Measurements from ENCODE around the gene APOBR.
"Not testable (repeated sequence)": the region's sequence is repeated elsewhere in the genome, so short reads cannot be mapped to it uniquely, and the experiment has no call there.

APOBR gene, protein sequence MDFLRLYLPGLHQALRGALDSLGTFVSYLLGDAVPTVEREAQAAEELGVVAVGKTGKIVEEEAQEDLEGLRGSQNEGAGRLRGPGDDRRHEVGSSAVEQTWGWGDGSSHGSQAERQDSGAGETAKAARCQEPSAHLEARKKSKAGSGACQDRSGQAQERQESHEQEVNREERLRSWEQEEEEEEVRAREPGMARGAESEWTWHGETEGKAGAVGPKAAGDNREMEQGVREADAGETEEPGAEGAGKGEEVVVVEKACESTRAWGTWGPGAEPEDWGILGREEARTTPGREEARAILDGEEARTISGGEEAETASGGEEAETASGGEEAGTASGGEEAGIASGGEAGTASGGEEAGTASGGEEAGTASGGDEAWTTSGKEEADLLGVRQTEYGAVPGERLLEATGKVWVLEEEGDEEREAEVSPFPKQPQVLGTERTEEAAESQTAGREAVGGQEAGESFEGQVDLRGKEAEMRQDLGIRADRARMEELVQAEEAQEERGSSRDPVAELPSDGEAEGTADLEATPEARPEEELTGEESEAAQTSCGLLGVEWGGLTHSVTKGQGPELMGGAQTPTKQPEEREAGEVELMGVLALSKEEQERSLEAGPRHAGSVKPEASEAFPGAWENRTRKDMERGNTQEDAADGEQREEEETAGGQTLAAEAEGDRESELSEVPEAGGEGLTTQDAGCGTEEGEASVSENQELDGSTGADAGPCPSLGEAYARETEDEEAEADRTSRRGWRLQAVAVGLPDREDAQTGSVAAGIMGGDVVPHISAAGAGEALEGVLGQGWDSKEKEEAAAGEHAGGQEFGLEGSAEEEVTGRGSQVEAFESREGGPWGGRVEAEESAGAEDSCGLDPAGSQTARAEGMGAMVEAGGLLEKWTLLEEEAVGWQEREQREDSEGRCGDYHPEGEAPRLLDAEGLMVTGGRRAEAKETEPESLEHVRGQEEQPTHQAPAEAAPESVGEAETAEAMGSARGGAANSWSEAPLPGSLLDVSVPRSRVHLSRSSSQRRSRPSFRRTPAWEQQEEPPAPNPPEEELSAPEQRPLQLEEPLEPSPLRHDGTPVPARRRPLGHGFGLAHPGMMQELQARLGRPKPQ

DNA sequence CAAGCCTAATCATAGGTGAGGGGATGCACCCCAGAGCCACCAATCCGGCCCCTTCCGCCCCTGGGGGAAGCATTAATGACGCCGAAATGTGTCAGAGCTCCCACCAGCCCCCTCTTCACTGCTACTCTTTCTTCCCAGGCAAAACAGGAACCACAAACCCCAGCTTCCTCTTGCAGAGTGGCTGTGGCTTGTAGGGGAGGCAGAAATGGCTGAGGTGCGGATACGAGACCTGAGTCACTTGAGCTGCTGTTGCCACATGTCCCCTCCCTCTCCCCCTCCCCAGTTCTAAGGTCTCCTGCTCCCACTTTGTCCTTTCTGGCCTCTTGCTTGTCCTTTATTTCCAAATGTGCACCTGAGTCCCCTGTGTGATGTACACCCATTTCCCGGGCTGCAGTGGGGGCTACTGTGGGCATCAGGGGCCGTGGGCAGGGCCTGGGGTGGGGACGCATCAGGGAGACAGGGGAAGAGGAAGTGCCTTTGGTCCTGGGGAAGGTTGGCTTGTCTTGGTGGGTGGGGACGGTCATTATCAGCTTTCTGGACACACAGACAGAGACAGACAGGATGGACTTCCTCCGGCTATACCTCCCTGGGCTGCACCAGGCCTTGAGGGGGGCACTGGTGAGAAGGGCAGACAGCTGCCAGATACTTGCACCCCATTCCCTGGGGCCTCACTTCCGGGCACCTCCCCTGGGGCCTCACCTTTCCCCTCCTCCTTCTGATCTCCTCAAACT lies at the start of gene APOBR:
APOBR (plus strand) TSS at position 523 of the 731 bp plus-strand sequence; CDS start at position 562, 39 bp downstream.
- no peak for DNase-seq

DNA sequence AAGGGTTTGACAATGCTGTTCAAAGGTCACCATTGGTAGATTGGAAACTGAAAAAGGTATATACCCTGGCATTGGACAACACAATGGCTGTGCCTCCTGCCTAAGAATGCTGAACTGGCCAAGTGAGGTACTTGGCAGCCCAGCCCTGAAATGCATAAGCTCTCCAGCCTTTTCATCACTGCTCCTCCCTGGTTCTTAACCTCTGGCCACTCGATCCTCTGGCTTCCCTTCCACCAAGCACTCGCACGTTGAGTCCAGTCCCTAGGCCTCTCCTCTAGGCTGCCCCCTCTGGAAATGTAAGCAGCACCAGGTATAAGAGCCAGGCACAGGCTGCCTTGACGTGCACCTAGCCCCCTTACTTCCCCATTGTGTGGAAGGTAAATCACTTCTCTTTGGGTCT lies 48.1 kb upstream of the APOBR start:
- not testable (repeated sequence) for DNase-seq

DNA sequence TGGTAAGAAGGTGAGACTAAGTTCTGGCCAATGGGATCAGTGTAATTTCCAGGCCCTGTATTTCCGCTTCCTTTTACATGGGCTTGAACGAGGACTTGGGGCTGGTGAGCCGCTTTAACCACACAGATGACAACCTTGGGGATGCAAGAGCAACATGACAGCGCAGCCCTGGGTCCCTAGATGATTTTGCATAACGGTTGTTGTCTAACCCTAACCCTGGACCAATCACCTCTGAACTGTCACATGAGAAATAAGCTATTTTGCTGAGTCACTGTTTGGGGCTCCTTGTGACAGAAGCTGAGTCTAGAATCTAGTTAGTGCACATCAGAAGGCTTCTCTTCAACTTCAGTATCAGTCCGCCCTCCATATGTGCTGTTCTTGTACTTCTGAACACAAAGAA lies 47.4 kb upstream of the APOBR start:
- not testable (repeated sequence) for DNase-seq

DNA sequence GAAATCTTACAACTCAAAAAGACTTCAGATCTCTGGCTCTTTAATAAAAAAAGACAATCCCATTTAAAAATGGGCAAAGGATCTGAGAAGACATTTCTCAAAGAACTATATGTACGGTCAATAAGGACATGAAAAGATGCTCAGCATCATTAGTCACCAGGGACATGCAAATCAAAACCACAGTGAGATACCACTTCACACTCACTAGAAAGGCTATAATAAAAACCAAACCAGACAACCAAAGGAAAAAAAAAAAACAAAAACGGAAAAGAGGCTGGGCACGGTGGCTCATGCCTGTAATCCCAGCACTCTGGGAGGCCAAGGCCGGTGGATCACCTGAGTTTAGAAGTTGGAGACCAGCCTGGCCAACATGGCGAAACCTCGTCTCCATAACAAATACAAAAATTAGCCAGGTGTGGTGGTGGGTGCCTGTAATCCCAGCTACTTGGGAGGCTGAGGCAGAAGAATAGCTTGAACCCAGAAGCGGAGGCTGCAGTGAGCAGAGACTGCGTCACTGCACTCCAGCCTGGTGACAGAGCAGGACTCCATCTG lies 20.7 kb upstream of the APOBR start:
- DNase-seq, result no peak

DNA sequence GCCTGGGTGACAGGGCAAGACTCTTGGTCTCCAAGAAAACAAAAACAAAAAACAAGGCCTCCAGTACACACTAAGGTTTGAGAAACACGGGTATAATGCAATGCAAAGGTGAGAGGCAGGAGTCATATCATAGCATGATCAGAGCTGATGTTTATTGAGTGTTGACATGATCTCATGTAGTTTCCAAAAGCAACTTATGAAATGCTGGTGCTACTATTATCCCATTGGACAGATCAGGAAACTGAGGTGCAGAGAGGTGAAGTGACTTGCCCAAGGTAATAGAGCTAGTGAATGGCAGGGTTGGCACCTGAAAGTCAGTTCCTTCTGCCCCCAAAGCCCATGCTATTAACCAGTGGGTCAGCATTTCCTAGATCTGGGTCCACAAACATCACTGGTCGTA lies 19.2 kb upstream of the APOBR start:
- DNase-seq, result no peak

DNA sequence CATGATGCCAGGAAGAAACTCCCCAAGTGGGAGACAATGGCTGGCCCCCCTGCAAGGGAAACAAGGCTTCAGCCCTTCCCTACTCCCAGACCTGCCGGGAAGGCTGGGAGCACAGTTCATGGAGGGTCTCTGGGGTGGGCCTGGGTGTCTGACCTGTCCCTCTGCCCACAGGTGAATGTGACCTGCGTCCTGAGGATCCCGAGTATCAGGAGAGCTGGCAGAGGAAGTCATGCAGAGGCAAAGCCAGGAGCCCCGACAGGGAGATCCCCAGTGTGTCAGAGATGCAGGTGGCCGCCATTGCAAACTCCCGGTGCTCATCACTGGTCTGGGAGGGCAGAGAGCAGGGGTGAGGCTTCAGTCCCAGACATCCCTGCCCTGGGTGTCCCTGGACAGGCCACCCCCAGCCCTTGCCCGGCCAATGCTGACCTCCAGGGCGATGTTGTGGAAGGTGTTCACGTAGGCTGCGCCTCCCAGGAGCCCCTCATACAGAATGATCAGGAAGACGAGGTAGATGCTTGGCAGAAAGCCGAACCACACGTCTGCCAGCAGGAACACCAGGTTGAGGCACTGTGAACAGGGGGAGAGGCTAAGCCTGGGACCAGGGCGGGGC lies 17.0 kb upstream of the APOBR start:
- no peak for DNase-seq

DNA sequence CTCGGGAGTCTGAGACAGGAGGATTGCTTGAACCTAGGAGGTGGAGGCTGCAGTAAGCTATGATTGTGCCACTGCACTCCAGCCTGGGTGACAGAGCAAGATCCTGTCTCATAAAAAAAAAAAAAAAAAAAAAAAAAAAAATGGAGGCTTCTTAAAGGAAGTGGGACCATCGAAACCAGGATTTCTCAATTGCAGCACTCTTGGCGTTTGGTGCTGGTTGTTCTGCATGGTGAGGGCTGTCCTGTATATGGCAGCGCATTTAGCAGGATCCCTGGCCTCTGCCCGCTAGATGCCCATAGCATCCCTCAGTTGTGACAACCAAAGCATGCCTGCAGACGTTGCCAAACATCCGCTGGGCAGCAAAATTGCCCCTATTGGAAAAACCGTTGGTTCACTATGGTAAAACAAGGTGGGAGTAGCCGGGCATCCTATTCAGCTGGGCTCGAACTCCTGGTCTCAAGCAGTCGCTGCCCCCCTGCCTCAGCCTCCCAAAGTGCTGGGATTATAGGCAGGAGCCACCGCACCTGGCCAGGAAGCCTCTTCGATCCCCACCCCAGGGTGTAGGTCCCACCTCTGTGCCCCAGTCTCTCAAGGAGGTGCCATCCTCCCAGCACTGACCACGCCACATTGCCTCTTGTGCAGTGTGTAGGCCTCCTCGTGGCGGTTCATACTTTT lies 15.8 kb upstream of the APOBR start:
- DNase-seq, result no peak

DNA sequence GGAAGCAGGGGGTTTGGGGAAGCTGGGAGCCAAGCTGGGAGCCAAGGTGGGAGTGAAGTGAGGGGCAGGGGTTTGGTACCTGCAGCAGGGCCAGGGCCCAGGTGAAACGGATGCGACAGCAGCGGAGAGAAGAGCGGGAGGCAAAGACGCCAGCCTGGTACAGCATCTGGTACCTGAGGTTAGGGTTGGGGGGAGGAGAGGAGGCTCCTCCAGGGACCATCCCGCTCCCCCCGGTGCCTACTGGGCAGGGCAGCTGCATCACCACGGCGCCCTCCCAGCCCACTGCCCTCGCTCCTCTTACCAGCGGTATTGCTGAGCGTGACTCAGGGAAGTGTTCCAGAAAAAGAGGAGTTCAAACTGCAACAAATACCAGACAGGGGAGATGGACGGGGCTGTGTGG lies 12.4 kb upstream of the APOBR start:
- no peak for DNase-seq

DNA sequence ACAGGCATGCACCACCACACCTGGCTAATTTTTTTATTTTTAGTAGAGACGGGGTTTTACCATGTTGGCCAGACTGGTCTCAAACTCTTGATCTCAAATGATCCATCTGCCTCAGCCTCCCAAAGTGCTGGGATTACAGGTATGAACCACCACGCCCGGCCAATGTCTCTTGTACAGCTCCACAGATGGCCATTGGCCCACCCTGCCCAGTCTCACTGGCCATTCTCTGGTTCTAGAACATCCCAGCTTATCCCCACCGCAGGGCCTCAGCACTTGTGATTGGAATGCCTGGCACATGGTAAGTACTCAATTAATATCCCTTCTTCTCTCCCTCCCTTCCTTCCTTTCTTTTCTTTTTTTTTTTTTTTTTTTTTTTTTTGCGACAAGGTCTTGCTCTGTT lies 11.1 kb upstream of the APOBR start:
- not testable (repeated sequence) for DNase-seq

DNA sequence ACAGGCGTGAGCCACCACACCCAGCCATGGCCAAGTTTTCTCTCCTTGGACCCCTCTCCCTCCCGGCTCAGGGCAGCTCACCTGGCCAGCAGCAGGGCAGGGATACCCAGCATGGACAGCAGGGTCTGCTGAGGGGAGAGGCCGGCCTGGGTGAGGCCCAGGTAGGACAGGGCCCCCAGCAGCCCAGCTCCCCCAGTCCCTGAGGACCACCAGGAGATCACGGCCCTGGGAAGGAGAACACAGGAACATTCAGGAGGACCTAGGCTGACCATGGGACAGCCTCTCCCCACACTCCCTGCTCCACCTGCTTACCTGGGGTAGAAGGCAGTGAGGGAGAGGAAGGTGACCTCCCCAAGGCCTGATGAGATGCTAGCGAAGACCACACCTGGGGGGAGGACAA lies 8.2 kb upstream of the APOBR start:
- no peak for DNase-seq

DNA sequence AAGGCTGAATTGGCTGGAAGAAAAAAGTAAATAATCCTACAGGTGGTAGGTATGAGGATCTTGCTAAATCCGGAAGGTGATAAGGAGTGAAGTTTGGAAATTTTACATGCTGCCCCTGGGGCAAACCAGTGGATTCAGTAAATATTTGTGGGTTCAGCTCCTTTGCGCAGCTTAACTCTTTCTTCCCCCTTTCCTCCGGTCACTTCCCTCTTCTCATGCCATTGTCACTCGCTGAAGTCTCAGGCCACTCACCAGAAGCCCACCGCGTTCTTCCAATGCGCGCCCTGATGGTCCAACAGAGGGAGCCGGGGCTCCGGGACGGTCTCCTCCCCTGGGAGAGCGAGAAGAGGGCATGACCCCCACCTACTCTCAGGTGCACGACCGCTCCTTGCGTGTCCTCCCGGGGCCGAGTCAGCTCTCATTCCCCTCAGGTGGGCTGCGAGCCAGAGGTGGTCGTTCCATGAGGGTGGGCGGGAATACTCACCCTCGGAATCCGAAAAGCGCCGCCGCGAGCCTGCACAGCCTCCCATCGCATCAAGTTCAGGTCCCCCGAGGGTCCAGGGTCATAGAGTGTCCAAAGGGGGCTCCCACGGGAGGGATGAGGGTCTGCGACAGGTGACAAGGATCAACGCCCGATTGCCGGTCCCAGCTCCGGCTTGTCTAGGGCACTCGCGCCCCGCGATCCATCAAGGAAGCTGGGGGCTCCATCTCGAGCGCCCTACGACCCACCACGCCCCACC lies 3.0 kb upstream of the APOBR start:
- no peak for DNase-seq

DNA sequence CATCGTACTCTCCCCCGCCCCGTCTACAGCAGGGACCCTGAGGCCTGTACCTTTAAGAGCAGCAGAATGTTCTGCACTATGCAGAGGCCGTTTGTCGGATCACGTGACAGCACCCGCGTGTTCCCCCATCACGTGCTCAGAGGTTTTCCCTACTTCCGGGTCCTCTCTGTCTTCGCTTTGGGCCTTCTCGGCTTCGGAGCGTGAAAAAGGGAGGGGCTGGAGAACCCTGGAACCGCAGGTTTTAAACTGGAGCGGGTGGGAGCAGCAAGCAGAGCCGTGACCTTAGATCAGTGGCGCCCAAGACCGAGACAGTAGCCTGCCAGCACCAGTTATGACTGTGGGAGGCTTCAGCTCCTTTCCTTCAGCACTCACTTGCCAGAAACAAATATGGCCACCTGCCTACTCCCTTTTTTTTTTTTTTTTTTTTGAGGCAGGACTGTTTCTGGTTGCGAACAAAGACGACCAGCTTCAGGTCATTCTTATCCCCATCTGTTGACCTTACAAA lies 2.4 kb upstream of the APOBR start, which contains the start of gene CLN3:
CLN3 (minus strand) TSS at position 105 of the 505 bp plus-strand sequence. CDS start 315 bp downstream, outside the sequence.
- peak; percentile 86 for DNase-seq

DNA sequence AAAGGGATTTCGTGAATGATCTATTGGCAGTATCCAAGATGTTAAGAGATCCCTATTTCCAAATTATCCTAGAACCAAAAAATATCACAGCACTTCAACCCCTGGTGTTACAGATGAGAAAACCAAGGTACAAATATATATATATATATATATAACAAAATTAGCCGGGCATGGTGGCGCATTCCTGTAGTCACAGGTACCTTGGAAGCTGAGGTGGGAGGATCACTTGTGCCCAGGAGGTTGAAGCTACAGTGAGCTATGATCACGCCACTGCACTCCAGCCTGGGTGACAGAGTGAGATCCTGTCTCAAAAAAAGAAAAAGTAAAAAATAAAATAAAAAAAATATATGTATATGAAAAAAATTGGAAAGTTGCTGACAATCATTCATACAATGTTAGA lies 1.9 kb upstream of the APOBR start:
- no peak for DNase-seq

DNA sequence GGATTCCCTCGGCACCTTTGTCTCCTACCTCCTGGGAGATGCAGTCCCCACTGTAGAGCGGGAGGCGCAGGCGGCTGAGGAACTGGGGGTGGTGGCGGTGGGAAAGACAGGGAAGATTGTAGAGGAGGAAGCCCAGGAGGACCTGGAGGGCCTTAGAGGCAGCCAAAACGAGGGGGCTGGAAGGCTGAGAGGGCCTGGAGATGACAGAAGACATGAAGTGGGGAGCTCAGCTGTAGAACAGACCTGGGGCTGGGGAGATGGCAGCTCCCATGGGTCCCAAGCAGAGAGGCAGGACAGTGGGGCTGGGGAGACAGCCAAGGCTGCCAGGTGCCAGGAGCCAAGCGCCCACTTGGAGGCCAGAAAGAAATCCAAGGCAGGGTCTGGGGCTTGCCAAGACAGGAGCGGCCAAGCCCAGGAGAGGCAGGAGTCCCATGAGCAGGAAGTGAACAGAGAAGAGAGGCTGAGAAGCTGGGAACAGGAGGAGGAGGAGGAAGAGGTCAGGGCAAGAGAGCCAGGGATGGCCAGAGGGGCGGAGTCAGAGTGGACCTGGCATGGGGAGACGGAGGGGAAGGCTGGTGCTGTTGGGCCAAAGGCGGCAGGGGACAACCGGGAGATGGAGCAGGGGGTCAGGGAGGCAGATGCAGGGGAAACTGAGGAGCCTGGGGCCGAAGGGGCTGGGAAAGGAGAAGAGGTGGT lies 803 bp downstream of the APOBR start:
- DNase-seq, result no peak

DNA sequence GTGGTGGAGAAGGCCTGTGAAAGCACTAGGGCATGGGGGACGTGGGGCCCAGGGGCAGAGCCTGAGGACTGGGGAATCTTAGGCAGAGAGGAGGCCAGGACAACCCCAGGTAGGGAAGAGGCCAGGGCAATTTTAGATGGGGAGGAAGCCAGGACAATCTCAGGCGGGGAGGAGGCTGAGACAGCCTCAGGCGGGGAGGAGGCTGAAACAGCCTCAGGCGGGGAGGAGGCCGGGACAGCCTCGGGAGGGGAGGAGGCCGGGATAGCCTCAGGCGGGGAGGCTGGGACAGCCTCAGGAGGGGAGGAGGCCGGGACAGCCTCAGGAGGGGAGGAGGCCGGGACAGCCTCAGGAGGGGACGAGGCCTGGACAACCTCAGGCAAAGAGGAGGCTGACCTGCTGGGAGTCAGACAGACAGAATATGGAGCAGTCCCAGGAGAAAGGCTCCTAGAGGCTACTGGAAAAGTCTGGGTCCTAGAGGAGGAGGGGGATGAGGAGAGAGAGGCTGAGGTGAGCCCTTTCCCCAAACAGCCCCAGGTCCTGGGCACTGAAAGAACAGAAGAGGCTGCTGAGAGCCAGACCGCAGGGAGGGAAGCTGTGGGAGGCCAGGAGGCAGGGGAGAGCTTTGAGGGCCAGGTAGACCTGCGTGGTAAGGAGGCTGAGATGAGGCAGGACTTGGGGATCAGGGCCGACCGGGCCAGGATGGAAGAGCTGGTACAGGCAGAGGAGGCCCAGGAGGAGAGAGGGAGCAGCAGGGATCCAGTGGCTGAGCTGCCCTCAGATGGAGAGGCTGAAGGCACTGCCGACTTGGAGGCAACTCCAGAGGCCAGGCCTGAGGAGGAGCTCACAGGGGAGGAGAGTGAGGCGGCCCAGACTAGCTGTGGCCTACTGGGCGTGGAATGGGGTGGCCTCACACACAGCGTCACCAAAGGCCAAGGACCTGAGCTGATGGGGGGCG lies 1.6 kb downstream of the APOBR start:
- no peak for DNase-seq

DNA sequence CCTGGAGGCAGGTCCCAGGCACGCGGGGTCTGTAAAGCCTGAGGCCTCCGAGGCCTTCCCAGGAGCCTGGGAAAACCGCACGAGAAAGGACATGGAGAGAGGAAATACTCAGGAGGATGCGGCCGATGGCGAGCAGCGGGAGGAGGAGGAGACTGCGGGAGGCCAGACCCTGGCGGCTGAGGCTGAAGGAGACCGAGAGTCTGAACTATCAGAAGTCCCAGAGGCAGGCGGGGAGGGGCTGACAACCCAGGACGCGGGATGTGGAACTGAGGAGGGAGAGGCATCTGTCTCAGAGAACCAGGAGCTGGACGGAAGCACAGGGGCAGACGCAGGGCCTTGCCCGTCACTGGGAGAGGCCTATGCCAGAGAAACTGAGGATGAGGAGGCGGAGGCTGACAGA lies 2.4 kb downstream of the APOBR start:
- no peak for DNase-seq

DNA sequence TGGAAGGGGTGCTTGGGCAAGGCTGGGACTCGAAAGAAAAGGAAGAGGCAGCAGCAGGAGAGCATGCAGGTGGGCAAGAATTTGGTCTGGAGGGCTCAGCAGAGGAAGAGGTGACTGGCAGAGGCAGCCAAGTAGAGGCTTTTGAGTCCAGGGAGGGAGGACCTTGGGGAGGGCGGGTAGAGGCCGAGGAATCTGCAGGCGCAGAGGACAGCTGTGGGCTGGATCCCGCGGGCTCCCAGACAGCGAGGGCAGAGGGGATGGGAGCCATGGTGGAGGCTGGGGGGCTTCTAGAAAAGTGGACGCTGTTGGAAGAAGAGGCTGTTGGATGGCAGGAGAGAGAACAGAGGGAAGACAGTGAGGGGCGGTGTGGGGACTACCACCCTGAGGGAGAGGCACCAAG lies 2.9 kb downstream of the APOBR start:
- no peak for DNase-seq

DNA sequence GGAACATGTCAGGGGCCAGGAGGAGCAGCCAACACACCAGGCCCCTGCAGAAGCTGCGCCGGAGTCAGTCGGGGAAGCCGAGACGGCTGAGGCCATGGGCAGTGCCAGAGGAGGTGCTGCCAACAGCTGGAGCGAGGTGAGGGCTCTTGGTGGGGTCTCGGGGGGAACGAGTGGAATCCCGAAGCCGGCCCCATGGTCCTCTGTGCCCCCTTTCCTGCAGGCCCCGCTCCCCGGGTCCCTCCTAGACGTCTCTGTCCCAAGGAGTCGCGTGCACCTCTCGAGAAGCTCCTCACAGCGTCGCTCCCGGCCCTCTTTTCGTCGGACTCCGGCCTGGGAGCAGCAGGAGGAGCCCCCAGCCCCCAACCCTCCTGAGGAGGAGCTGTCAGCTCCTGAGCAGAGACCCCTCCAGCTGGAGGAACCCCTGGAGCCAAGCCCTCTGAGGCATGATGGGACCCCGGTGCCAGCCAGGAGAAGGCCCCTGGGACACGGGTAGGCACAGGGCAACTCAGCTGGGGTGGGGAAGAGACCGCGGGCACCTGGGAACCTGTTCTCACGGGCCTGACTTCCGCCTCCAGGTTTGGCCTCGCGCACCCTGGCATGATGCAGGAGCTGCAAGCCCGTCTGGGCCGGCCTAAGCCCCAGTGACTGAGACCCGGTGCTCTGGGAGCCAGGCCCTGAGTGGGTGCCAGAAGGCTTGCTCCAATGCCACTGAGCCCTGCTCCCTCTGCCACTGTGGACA lies 3.6 kb downstream of the APOBR start:
- DNase-seq, result no peak

Measured in NCI-H1417 treated with DMSO at 0.1 percent for 48 hours (cell line).